Right lobe of liver (tissue), 6 donors: ENCODE measurements around the gene SCYGR2. TPM values are rescaled to one million over a fixed set of nuclear protein-coding genes. Genes with fewer than 3 reads are reported as not detected.

Experiments
- ATAC-seq, 4 donors: fragments of 200-7000 bp; cut with Tn5 transposase; one replicate each; pipeline ENCODE4 v1.9.1; 2020; ENCODE audit warnings: mild to moderate bottlenecking in 4 of 4, moderate library complexity in 4 of 4
- DNase-seq, 3 donors: peaks; one replicate each; pipeline ENCODE4 v3.0.0-alpha.2; 2020
- H3K27ac ChIP-seq, 3 donors: fragments of 200-600 bp; one replicate each; pipeline ENCODE4 v1.8.0; 2022
- H3K27me3 ChIP-seq, 2 donors: fragments of 200-600 bp; one replicate each; pipeline ENCODE4 v1.8.0; 2022
- H3K36me3 ChIP-seq, 4 donors: fragments of 200-600 bp; sonication (generic) in 1 of 4; one replicate each; pipeline versions ENCODE4 v1.5.1 to v1.8.0; 2017 to 2022; ENCODE audit warnings: control low read depth in 1 of 4
- H3K4me1 ChIP-seq, 4 donors: fragments of 200-600 bp; sonication (generic) in 1 of 4; one replicate each; pipeline versions ENCODE4 v1.5.1 to v1.8.0; 2017 to 2022; ENCODE audit warnings: control low read depth in 1 of 4
- H3K4me3 ChIP-seq, 3 donors: fragments of 200-600 bp; one replicate each; pipeline ENCODE4 v1.8.0; 2022
- H3K9me3 ChIP-seq, 4 donors: fragments of 200-600 bp; sonication (generic) in 1 of 4; one replicate each; pipeline versions ENCODE4 v1.5.1 to v1.8.0; 2017 to 2022; ENCODE audit warnings: control low read depth in 1 of 4
- CTCF ChIP-seq, 4 donors: fragments of 200-600 bp in 3 of 4; fragments of 450-650 bp in 1 of 4; IDR thresholded peaks; one replicate each; pipeline versions ENCODE4 v1.5.1 to v1.8.0; 2016 to 2022; ENCODE audit warnings: antibody characterized with exemption in 4 of 4, mild to moderate bottlenecking in 2 of 4
- POLR2A ChIP-seq: fragments of 450-650 bp; IDR thresholded peaks from one replicate; pipeline ENCODE4 v1.6.1; 2017; ENCODE audit warnings: antibody characterized with exemption, mild to moderate bottlenecking
- WGBS: methylation state at CpG from one replicate; pipeline ENCODE4 v1.1.6; 2018; ENCODE audit warnings: low coverage, low lambda C conversion rate; ENCODE audit not compliant: insufficient coverage; ENCODE audit errors: missing lambda C conversion rate; 5-methylcytosine and 5-hydroxymethylcytosine counted together
- intact Hi-C, 2 donors: fragments of 100-400 bp; cut with DNase I; formaldehyde crosslinking; loops; one replicate each; pipeline versions ENCODE4 v1.11.2 to v1.14.1; 2022
- total RNA-seq, 6 experiments: library from RNA; depleted of rRNA in 2 of 6; stranded (reverse); fragments of >200 nt in 2 of 6; fragmentation: NEBNext Ultra II Directional in 3 of 6; extraction: Animal tissue kit (Norgen Biotek cat#: 25700) in 3 of 6; gene quantifications; one replicate each; pipeline versions ENCODE4 v1.1.0 to v1.2.4, GENCODE V29; 2016 to 2023
- donor health status: DM: no; HTN: yes; CAD: no.
- donor health status: DM: no; HTN: no; CAD: no.
- donor health status: DM: no; HTN: no; CAD: no.
- donor health status: DM: no; HTN: yes; CAD: no.
- donor health status: DM: no; HTN: yes; CAD: no.

The SCYGR2 gene
- total RNA-seq, 6 experiments from 2014 or later = not detected

GRCh38 chr2:227616631-227617030 is 17.9 kb downstream of the SCYGR2 start:
- no peak overlapping the region for H3K4me3 ChIP-seq
- H3K4me1 ChIP-seq = no peaks in the 10 kb centered on the region
- no peaks in the 10 kb centered on the region for H3K27me3 ChIP-seq
- H3K27ac ChIP-seq = no peak overlapping the region
- WGBS = 31% methylated on average over 4 of the region's 4 CpGs
- H3K36me3 ChIP-seq = no peaks in the 10 kb centered on the region
- intact Hi-C loops = no loop called here
- ATAC-seq (no peak), DNase-seq (no peak)
- no peak for TF ChIP-seq POLR2A
- no peak for TF ChIP-seq CTCF (IDR thresholded peaks at IDR 0.05)
- H3K9me3 ChIP-seq = no peaks in the 10 kb centered on the region

GRCh38 chr2:227617316-227618230 is 18.9 kb downstream of the SCYGR2 start, which contains the start of gene SCYGR4:
SCYGR4 (plus strand) TSS chr2:227617498; CDS start chr2:227617498, 0 bp downstream.
- no peak for TF ChIP-seq CTCF (IDR thresholded peaks at IDR 0.05)
- no peak for TF ChIP-seq POLR2A
- H3K27me3 ChIP-seq = no peaks in the 10 kb centered on the region
- intact Hi-C loops = no loop called here
- H3K4me1 ChIP-seq = no peaks in the 10 kb centered on the region
- no peak for DNase-seq
- no peak within 1 kb of the TSS for H3K4me3 ChIP-seq
- no peaks in the 10 kb centered on the region for H3K9me3 ChIP-seq
- ATAC-seq = peak; percentile 18 to 72 (median 52)
- 56% methylated on average over 6 of the region's 20 CpGs for WGBS
- no peaks in the 10 kb centered on the region for H3K36me3 ChIP-seq
- H3K27ac ChIP-seq = no peak within 1 kb of the TSS

- no peaks in the 10 kb centered on the region for H3K27me3 ChIP-seq
- no peak for TF ChIP-seq POLR2A
- TF ChIP-seq CTCF (IDR thresholded peaks at IDR 0.05) = no peak
- H3K27ac ChIP-seq = no peak overlapping the region
- DNase-seq (no peak), ATAC-seq (peak in 1 of 4 donors; percentile 17)
- no peaks in the 10 kb centered on the region for H3K36me3 ChIP-seq
- no peaks in the 10 kb centered on the region for H3K9me3 ChIP-seq
- no peaks in the 10 kb centered on the region for H3K4me1 ChIP-seq
- intact Hi-C loops = no loop called here
- H3K4me3 ChIP-seq = no peak overlapping the region
Measured at GRCh38 chr2:227623226-227623625, 24.5 kb downstream of the SCYGR2 start.

- ATAC-seq (no peak), DNase-seq (no peak)
- Histone ChIP-seq H3K27ac (no peak overlapping the region), H3K27me3 (no peaks in the 10 kb centered on the region), H3K4me3 (no peak overlapping the region), H3K36me3 (no peaks in the 10 kb centered on the region), H3K4me1 (no peaks in the 10 kb centered on the region), H3K9me3 (no peaks in the 10 kb centered on the region)
- no peak for TF ChIP-seq POLR2A
- no peak for TF ChIP-seq CTCF (IDR thresholded peaks at IDR 0.05)
- WGBS = 45% methylated on average over 2 of the region's 2 CpGs
- intact Hi-C loops = no loop called here
Measured at GRCh38 chr2:227625420-227625819, 26.7 kb downstream of the SCYGR2 start.
